ENCODE results near the gene SPP1.

Gene SPP1

DNA sequence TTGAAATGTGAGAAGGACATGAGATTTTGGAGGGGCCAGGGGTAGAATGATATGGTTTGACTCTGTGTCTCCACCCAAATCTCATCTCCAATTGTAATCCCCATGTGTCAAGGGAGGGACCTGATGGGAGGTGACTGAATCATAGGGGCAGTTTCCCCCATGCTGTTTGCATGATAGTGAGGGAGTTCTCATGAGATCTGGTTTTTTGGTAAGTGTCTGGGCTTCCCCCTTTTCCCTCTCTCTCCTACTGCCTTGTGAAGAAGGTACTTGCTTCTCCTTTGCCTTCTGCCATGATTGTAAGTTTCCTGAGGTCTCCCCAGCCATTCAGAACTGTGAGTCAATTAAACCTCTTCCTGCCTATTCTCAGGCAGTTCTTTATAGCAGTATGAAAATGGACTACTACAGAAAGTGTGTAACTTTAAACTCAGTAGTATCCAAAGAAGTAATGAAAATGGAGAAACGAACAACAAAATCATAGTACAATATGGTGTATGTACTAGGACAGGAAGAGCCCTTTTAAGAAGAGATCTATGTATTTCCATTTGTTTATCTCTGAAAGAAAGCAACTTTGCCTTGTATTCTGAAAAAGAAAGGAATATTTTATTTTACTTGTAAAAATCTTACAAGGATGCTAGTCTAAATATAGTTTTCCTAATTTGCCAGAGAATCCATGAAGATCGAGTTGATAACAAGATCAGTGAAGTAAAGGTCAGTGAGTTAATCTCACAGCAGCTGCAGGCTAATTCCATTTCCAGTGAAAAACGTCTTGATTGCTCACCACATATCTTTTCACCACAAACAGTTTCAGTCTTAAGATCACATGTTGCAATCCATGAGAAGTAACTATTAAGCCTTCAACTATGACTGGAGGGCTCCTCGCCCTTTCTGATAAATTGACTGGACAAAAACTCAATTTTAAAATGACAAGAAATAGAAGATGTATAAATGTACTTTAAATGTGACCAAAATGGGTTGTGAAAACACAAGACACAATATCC lies 52.4 kb downstream of the SPP1 start:
- peak in 1 of 2 experiments; percentile 9 for DNase-seq

DNA sequence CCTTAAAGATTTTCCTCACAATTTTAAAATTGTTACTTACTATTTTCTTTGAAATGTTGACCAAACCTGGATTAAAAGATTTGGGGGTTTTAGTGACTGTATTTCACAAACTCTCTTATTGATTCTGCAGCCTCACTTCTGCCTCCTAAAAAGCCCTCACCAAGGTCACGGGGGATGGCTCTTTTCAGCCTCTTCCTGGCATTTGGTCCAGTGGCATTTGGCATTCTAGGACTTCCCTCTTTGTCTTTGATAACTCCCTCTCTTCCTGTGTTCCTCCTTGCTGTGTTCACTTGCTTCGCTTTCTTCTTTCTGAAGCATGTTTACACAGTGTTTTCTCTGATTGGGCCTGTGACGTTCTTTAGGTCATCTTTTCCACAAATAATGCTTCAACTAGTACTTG lies 53.4 kb downstream of the SPP1 start:
- no peak for DNase-seq

DNA sequence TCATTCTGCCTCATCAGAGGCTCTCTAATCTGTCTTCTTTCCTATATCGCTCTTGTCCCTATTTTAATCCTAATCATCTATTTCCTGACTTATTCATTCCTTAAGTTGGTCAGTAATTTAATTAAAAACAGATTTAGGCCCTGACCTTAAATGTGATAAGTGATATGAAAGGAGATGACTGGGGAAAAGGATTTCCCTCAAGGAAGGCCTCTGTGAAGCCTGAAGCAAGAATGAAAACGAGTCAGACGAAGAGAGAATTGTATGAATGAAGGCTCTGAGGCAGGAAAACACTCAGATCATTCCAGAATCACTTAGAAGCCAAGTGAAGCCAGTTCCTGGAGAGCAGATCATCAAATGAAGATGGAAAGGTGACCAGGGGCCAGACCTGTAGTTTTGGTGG lies 54.0 kb downstream of the SPP1 start:
- no peak for DNase-seq

DNA sequence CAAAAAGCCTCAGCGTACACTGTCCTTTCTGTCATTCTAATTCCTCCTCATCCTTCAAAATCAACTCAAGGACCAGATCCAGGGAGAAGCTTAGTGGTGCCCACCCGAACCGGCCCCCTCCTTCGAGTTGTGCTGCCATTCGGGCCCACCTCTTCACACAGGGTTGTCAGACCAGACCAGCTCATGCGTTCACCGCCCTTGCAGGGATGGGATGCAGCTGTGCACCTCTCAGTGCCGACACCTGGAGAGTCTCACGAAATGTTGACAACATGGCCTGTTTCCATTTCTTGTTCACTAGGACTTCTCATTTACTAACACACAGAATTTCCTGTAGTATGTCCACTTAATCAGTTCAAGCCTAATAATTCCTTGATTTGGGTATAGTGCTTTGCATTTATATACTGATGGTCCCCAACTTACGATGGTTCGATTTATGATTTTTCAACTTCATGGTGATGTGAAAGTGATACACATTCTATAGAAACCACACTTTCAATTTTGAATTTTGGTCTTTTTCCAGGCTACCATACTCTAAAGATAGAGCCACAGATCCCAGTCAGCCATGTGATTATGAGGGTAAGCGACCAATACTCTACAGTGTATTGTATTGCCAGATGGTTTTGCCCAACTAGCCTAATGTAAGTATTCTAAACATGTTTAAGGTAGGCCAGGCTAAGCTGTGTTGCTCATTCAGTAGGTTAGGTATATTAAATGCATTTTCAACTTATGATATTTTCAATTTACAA lies 55.2 kb downstream of the SPP1 start:
- no peak for DNase-seq

Measured in activated CD4-positive, alpha-beta T cell treated with anti-CD3 and anti-CD28 coated beads, Interleukin-2, amount 50 U/mL, for 48 hours (primary cell).